ENCODE measurements around the gene CRYGN. TPM values are rescaled to one million over a fixed set of nuclear protein-coding genes. Genes with fewer than 3 reads are reported as not detected.
A peak's percentile ranks its signal among the peaks of the same experiment; 100 is the strongest.

The CRYGN gene
- total RNA-seq, 2 experiments from 2014 or later: 0.25 to 0.91 TPM

DNA sequence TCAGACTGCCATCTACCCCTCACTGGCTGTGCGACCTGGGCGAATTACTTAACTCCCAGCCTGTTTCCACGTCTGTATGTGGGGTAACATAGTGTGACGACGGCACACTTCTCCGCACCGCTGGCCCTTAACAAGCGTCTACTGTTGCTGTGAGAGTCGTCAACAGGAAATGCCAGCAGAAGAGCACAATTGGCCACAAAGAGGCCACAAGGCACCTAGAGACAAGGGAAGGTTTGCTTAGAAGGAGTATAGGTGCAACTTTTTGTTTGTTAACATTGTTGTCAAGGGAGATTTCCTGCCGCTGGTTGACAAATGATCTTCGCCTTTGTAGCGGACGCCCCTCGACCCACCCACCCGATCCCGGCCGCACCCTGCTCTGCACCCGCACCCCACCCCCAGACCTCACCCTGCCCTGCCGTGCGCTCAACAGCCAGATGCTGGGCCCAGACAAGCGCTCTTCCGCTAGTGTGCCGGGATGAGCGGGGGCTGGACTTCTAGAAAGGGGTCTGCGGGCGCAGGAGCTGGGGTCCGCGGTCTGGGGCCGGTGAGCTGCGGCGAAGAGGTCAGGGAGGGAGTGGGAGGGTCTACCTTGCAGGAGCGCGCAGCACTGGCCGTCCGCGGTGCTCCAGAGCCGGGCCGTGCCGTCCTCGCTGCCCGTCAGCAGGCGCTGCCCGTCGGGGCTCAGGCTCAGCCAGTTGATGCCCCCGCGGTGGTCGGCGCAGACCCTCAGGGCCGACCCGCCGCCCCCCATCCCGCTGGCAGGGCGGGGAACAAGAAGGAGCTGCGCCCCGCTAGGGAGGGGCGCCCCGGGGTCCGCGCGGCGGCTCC lies 30.9 kb downstream of the CRYGN start:
- POLR2A ChIA-PET: interaction anchor here (0.7 kb wide), 1 partner anchor 57 kb away, joined by 3 read pairs; no protein-coding TSS in a partner anchor
- Mint-ChIP-seq H3K4me3 (peak overlapping the region; percentile 40), H3K27me3 (peaks cover 43% of the 10 kb centered on the region), H3K36me3 (no peaks in the 10 kb centered on the region), H3K4me1 (peaks cover 8% of the 10 kb centered on the region), H3K9me3 (no peaks in the 10 kb centered on the region), H3K27ac (no peak overlapping the region)
- no peak for DNase-seq
- ATAC-seq (ENCODE audit: low read depth): peak; percentile 68

DNA sequence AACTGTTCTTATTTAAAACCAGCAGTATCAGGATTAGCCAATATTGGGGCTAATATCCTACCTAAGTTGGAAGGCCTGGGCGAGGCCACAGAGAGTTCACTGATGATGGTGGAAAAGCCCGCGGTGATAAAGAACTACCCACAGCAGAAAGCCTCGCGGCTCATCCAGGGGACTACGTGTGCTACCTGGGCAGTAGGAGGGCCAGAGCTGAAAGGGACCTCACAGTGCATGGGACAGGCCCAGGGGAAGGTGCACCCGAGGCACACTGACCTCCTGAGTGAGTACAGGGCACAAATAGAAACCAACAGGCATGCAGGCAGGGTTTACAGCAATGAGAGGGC lies 31.5 kb downstream of the CRYGN start:
- no peak for DNase-seq
- Mint-ChIP-seq H3K27ac (no peak overlapping the region), H3K9me3 (no peaks in the 10 kb centered on the region), H3K4me1 (peaks cover 10% of the 10 kb centered on the region), H3K4me3 (peak overlapping the region; percentile 40), H3K27me3 (peaks cover 43% of the 10 kb centered on the region), H3K36me3 (no peaks in the 10 kb centered on the region)
- POLR2A ChIA-PET: no interaction called here
- ATAC-seq (ENCODE audit: low read depth): no peak

DNA sequence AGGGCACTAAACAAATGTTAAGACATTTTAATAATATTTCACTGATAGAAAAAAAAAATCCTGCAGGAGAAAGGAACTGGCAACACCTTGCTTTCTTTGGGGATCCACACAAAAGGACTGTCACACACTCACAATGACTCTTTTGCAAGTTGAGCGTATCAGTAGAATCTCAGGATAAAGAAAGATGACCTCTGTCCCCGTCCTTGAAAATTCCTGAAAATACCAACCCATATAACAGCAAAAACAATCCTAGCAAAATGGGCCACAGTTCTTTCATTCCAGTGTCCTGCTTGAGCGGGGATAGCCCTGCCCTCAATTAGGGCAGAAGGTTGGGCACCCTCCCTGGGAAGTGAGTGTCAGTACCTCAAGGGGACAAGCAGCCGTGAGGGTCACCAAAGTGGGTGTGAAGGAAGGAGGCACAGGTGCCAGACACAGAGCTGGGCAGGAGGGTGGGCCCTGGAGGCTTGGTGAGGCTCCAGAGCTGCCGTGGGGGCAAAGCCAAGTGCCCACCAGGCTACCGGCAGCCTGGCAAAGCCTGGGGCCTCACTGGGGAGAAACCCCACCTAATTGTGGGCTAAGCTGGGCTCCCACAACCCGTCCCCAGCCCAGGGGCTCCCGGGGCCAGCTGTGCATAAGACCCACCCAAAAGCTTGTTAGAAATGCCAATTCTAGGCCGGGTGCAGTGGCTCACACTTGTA lies 32.9 kb downstream of the CRYGN start:
- Mint-ChIP-seq H3K27ac (no peak overlapping the region), H3K4me3 (no peak overlapping the region), H3K36me3 (no peaks in the 10 kb centered on the region), H3K4me1 (peaks cover 9% of the 10 kb centered on the region), H3K27me3 (peaks cover 32% of the 10 kb centered on the region), H3K9me3 (no peaks in the 10 kb centered on the region)
- POLR2A ChIA-PET: no interaction called here
- no peak for ATAC-seq (ENCODE audit: low read depth)
- no peak for DNase-seq

DNA sequence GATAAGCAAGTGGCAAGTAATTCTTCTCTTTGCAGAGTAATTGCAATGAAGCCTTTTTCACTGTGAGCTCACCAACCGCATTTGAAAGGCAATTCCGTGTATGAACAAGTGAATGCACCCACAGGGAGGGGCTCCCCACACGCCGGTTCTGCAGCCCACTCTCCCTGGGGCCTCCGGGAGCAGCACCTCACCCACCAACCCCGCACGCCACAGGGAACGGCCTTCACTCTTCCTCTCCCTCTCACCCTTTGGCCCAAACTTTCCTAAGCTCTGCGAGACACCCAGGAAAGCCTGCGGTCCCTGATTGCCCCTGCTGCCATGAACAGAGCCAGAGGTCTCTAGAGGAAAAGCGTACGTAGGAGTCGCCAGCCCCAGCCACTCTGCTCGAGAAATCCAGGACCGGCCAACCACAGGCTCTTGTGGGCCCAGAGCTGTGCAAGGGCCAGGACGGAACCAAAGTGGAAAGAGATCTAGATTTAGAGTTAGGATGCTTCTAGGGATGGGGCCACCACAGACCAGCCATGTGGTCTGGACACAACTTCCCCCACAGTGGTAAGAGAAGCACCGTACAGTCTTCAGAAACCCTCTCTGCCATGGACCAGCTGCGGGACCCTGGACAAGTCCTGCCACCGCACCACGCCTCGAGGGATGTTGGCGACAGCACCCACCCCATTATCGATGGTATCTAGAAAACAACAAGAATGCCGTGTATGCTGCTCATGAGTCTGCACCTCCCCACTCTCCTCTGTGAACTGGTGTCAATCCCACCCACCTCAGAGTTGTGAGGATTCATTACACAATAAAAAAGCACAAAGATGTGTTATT lies 33.7 kb downstream of the CRYGN start:
- H3K9me3 Mint-ChIP-seq: no peaks in the 10 kb centered on the region
- H3K4me1 Mint-ChIP-seq: peaks cover 10% of the 10 kb centered on the region
- H3K36me3 Mint-ChIP-seq: no peaks in the 10 kb centered on the region
- H3K27me3 Mint-ChIP-seq: peaks cover 26% of the 10 kb centered on the region
- ATAC-seq (ENCODE audit: low read depth) (no peak), DNase-seq (no peak)
- POLR2A ChIA-PET: no interaction called here
- H3K27ac Mint-ChIP-seq: no peak overlapping the region
- no peak overlapping the region for H3K4me3 Mint-ChIP-seq

DNA sequence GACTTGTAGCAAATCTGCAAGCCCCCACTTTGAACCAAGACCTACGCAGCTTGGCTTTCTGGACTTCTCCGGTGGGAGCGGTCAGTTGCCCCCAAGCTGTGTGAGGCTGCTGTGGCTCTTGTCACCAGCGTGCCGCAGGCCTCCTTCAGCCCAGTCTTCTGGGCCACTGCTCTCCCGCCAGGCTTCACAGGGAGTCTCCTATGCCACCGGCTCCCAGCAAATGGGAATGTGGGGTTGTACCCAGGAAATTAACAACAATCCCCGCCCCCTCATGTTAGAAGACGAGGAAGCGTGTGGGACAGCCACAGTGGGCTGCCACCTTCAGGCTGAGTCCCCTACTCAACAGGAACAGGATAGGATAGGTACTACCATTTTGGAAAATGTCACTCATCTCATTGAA lies 34.4 kb downstream of the CRYGN start:
- Mint-ChIP-seq H3K4me1 (peaks cover 9% of the 10 kb centered on the region), H3K27ac (no peak overlapping the region), H3K9me3 (no peaks in the 10 kb centered on the region), H3K27me3 (peaks cover 20% of the 10 kb centered on the region), H3K36me3 (no peaks in the 10 kb centered on the region), H3K4me3 (no peak overlapping the region)
- POLR2A ChIA-PET: no interaction called here
- no peak for ATAC-seq (ENCODE audit: low read depth)
- no peak for DNase-seq

DNA sequence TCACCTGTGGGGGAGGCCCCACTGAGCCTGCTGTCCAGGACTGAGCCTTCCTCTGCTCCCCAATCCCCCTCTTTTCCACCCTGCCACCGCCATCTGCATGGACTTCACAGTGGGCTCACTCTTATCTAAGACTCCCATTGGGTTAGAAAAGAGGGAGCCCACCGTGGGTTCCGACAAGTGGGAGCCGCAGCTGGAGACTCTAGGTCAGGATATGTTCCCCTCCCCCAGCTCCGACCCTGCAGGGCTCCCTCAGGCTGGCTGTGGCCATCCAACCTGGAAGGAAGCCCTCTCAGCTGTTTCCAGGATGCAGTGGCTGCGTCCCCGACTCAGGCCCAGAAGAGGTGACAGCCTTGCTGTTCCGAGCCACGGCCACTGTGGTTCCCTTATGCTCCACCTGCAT lies 34.9 kb downstream of the CRYGN start:
- POLR2A ChIA-PET: no interaction called here
- no peak overlapping the region for H3K4me3 Mint-ChIP-seq
- no peaks in the 10 kb centered on the region for H3K9me3 Mint-ChIP-seq
- no peak for DNase-seq
- peaks cover 9% of the 10 kb centered on the region for H3K4me1 Mint-ChIP-seq
- H3K27ac Mint-ChIP-seq: no peak overlapping the region
- H3K36me3 Mint-ChIP-seq: no peaks in the 10 kb centered on the region
- ATAC-seq (ENCODE audit: low read depth): no peak
- peaks cover 17% of the 10 kb centered on the region for H3K27me3 Mint-ChIP-seq

DNA sequence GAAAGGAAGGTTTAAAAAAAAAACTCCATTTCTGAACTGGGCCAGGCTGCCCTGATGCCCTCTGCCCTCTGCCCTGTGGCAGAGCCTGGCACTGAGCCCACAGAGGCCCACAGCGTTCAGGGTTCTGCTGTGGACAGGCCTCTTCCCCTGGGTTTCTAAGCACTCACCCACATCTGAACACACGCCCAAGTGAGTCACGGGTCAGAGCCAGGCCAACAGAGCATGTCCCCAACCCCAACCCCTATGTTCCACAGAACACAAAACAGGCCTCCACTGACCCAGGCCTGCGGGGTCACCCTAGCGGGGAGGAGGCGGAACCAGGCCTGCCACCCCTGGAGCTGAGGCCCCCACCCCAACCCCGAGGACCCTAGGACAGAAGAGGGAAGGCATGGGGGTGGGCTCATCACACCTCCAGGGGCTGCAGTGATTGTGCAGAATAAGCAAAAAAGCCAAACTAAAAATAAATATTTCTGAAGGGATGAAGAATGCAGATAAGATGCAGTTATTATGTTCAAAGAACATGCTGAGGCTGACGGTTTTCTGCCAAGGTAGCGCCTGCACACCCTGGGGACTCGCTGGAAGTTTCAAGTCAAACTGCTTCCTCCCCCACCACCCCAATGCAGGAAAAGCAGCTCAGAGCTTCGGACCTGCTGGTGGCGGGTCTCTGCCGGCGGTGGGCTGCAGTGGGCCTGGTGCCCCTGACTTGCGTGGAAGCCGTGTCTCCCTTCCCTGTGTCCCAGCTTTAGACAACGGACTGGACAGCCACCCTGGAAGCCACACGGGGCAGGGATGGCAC lies 35.5 kb downstream of the CRYGN start:
- Mint-ChIP-seq H3K4me1 (peaks cover 9% of the 10 kb centered on the region), H3K27me3 (peaks cover 17% of the 10 kb centered on the region), H3K27ac (no peak overlapping the region), H3K36me3 (no peaks in the 10 kb centered on the region), H3K4me3 (no peak overlapping the region), H3K9me3 (no peaks in the 10 kb centered on the region)
- DNase-seq (no peak), ATAC-seq (ENCODE audit: low read depth) (no peak)
- POLR2A ChIA-PET: no interaction called here

DNA sequence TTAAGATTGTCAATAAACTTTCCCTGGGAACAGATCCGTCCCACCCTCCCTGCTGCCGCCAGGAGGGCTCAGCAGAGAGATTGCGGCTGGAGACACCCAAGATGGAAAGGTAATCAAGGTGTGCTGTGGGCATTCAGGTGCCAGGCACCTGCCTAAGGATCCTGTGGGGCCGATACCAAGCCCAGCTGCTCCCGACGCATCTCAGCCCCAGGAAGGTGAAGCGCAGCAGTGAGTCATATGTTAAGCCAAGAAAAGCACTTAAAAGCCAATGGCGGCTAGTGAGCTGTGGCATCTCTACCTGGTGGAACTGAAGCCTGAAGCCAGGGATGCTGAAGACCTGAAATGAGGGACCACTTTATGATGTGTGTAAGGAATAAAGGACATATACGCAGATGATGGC lies 36.2 kb downstream of the CRYGN start:
- Mint-ChIP-seq H3K27ac (no peak overlapping the region), H3K9me3 (no peaks in the 10 kb centered on the region), H3K36me3 (no peaks in the 10 kb centered on the region), H3K4me1 (peaks cover 7% of the 10 kb centered on the region), H3K27me3 (peaks cover 14% of the 10 kb centered on the region), H3K4me3 (no peak overlapping the region)
- DNase-seq (no peak), ATAC-seq (ENCODE audit: low read depth) (no peak)
- POLR2A ChIA-PET: no interaction called here

DNA sequence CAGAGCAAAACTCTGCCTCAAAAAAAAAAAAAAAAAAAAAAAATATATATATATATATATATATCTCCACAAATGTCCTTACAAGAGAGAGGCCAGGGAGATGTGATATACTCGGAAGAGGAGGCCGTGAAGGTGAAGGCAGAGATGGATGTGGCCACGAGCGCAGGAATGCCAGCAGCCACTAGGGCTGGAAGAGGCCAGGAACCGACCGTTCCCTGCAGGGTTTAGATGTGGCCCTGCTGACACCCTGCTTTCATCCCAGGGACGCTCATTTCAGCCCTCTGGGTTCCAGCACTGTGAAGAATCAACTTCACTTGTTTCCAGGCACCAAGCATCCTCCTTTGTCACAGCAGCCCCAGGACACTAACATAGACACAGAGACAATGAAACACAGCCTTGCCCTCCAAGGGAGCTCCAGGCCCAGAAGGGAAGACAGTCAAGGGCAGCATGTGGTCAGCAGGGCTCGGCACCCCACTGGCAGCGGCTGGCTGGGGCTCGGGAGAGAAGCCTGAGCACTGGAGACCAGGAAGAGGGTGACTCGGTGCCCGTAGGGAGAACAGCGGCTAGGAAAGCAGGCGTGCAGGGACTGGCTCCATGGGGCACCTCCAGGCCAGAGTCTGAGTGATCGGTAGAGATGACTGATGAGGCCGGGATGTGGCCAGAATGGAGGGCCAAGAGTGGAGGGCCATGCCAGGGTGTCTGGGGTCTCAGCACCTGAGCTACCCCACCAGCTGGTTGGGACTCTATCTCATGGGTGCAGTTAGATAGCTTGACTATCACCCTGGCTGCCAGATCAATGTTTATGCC lies 37.7 kb downstream of the CRYGN start:
- H3K4me3 Mint-ChIP-seq: no peak overlapping the region
- POLR2A ChIA-PET: no interaction called here
- ATAC-seq (ENCODE audit: low read depth): no peak

DNA sequence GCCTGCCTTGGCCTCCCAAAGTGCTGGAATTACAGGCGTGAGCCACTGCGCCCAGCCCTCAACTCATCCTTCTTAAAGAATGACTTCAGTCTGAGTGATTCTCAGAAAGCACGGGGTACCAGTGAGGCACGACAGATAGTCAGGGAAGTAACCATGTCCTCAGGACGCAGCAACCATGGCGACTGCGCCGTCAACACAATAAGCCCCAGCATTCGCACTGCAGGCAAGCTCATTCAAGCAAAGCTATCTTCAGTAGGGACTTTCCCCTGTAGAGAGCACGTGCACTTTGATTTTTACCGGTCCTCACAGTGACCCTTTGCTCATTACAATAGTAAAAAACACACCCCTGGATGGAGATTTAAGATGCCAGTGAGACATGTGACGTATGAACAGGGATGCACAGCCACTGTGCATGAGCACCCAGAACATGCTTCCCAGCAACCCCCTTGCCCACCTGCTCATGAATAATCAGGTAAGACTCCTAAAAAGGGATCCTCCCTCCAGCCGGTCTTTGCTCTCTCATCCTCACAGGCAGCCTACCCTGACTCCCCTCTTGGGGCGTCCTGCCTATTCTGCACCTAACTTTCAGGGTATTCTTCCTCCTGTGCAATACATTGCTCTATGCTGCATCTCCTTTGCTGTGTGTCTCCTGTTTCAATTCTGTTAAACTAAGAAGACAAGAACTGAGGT lies 39.2 kb downstream of the CRYGN start:
- H3K27ac Mint-ChIP-seq: no peak overlapping the region
- ATAC-seq (ENCODE audit: low read depth): no peak

More for the DNA sequence above, 37.7 kb downstream of the CRYGN start:
- H3K4me1 Mint-ChIP-seq: peaks cover 11% of the 10 kb centered on the region
- peak overlapping the region; percentile 54 for H3K27ac Mint-ChIP-seq
- H3K36me3 Mint-ChIP-seq: no peaks in the 10 kb centered on the region
- no peak for DNase-seq
- peaks cover 5% of the 10 kb centered on the region for H3K9me3 Mint-ChIP-seq
- peaks cover 4% of the 10 kb centered on the region for H3K27me3 Mint-ChIP-seq

DNA sequence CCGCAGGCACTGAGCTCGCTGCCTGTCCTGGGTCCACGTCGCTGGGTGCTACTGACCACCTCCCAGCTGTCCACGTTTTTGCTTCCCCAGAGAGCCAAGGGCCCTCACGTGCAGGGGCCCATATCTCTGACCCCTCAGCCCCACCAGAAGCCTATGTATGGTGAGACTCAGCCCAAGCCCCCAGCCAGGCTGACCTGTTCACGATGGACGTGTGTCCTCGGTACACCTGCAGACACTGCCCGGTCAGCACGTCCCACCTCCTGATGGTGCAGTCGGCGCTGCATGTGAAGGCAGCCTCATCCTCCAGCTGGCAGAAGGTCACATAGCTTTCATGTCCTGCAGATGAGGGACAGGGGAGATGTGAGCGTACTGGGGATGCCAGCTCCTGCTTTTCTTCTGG lies 40.0 kb downstream of the CRYGN start:
- peaks cover 11% of the 10 kb centered on the region for H3K4me1 Mint-ChIP-seq
- H3K27ac Mint-ChIP-seq: no peak overlapping the region
- ATAC-seq (ENCODE audit: low read depth) (no peak), DNase-seq (no peak)
- POLR2A ChIA-PET: interaction anchor here (0.5 kb wide), 1 partner anchor 46 kb away, joined by 5 read pairs; no protein-coding TSS in a partner anchor
- H3K4me3 Mint-ChIP-seq: no peak overlapping the region
- peaks cover 2% of the 10 kb centered on the region for H3K27me3 Mint-ChIP-seq
- peaks cover 5% of the 10 kb centered on the region for H3K9me3 Mint-ChIP-seq
- H3K36me3 Mint-ChIP-seq: no peaks in the 10 kb centered on the region

More for the DNA sequence above, 39.2 kb downstream of the CRYGN start:
- POLR2A ChIA-PET: no interaction called here
- Mint-ChIP-seq H3K4me3 (no peak overlapping the region), H3K36me3 (no peaks in the 10 kb centered on the region), H3K9me3 (peaks cover 5% of the 10 kb centered on the region), H3K4me1 (peaks cover 11% of the 10 kb centered on the region), H3K27me3 (peaks cover 2% of the 10 kb centered on the region)
- no peak for DNase-seq

DNA sequence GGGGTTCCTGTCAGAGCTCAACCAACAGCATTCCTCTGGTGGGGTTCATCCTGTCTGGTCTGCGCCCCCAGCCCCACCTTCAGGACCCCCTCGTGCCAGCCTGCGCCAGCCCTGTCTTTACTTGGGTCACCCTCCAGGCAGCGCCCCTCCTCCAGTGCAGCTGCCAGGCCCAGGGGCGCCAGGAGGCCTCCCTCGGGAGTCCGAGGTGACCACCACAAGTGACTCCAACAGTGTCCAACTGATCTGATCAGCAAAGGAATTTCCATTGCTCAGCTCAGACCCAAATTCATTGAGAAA lies 40.7 kb downstream of the CRYGN start:
- no peak for DNase-seq
- Mint-ChIP-seq H3K36me3 (no peaks in the 10 kb centered on the region), H3K9me3 (peaks cover 5% of the 10 kb centered on the region), H3K4me3 (no peak overlapping the region), H3K27ac (no peak overlapping the region), H3K27me3 (peaks cover 2% of the 10 kb centered on the region), H3K4me1 (peaks cover 11% of the 10 kb centered on the region)
- POLR2A ChIA-PET: no interaction called here
- ATAC-seq (ENCODE audit: low read depth): no peak

Measured in activated naive CD8-positive, alpha-beta T cell treated with anti-CD3 and anti-CD28 coated beads, Interleukin-2, amount 10 ng/mL, durations not matched to agents 7 days and 5 days (primary cell).